Measurements from ENCODE around the gene C12orf54.
A peak's percentile ranks its signal among the peaks of the same experiment; 100 is the strongest.

DNA sequence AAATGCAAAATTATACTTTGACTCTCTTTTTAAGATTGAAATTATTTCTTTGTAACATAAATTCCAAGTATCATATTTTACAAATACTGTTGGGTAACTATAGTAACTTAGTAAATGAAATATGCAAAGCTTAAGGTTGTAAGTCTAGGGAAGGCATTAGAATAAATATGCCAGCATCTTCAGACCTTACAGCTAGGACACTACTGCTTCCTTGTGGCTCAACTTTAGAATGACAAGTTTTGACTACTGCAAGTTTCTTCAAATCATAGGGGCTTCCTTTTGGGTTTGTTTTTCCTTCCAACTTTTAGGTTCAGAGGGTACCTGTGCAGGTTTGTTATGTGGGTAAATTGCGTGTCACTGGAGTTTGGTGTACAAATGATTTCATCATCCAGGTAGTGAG, 27.6 kb upstream of the C12orf54 start:
- TF ChIP-seq, protein P1, sequence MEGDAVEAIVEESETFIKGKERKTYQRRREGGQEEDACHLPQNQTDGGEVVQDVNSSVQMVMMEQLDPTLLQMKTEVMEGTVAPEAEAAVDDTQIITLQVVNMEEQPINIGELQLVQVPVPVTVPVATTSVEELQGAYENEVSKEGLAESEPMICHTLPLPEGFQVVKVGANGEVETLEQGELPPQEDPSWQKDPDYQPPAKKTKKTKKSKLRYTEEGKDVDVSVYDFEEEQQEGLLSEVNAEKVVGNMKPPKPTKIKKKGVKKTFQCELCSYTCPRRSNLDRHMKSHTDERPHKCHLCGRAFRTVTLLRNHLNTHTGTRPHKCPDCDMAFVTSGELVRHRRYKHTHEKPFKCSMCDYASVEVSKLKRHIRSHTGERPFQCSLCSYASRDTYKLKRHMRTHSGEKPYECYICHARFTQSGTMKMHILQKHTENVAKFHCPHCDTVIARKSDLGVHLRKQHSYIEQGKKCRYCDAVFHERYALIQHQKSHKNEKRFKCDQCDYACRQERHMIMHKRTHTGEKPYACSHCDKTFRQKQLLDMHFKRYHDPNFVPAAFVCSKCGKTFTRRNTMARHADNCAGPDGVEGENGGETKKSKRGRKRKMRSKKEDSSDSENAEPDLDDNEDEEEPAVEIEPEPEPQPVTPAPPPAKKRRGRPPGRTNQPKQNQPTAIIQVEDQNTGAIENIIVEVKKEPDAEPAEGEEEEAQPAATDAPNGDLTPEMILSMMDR (IDR thresholded peaks at IDR 0.05), result peak; percentile 47 to 59 (median 59)
- no peak for TF ChIP-seq POLR2A (IDR thresholded peaks at IDR 0.05)
